HG03175 (cell line): Measurements from ENCODE around the gene ARMC9.
A peak's percentile ranks its signal among the peaks of the same experiment; 100 is the strongest.
"Not testable (repeated sequence)": the region's sequence is repeated elsewhere in the genome, so short reads cannot be mapped to it uniquely, and the experiment has no call there.

Experiments
- ATAC-seq: cut with Tn5 transposase; IDR thresholded peaks from one replicate; pipeline ENCODE4 v1.9.1; 2021; ENCODE audit warnings: mild to moderate bottlenecking, moderate library complexity; ENCODE audit not compliant: unreplicated experiment

ARMC9 gene

GRCh38 chr2:231394211-231395141, 196.0 kb downstream of the ARMC9 start:
- peak; percentile 54 for ATAC-seq

- no peak for ATAC-seq
Observed at GRCh38 chr2:231395188-231396057, 197.0 kb downstream of the ARMC9 start, which contains the start of gene B3GNT7. Gene B3GNT7 (plus strand): TSS chr2:231395710. CDS start chr2:231395804, 94 bp downstream.

- no peak for ATAC-seq
Observed at GRCh38 chr2:231396058-231396821, 197.8 kb downstream of the ARMC9 start.

- no peak for ATAC-seq
Observed at GRCh38 chr2:231397011-231397927, 198.8 kb downstream of the ARMC9 start.

- ATAC-seq: no peak
Observed at GRCh38 chr2:231397928-231398294, 199.5 kb downstream of the ARMC9 start.

- ATAC-seq: no peak
Observed at GRCh38 chr2:231398585-231398984, 200.2 kb downstream of the ARMC9 start.

GRCh38 chr2:231399046-231399852, 200.8 kb downstream of the ARMC9 start:
- no peak for ATAC-seq

GRCh38 chr2:231399853-231400680, 201.6 kb downstream of the ARMC9 start:
- ATAC-seq: no peak

- ATAC-seq: not testable (repeated sequence)
Observed at GRCh38 chr2:231400681-231401080, 202.2 kb downstream of the ARMC9 start.

GRCh38 chr2:231401101-231401500, 202.7 kb downstream of the ARMC9 start:
- ATAC-seq: not testable (repeated sequence)

- ATAC-seq: not testable (repeated sequence)
Observed at GRCh38 chr2:231403421-231404182, 205.2 kb downstream of the ARMC9 start.

- ATAC-seq: not testable (repeated sequence)
Observed at GRCh38 chr2:231404183-231404578, 205.8 kb downstream of the ARMC9 start.

GRCh38 chr2:231405601-231406367, 207.4 kb downstream of the ARMC9 start:
- not testable (repeated sequence) for ATAC-seq

- not testable (repeated sequence) for ATAC-seq
Observed at GRCh38 chr2:231407686-231408085, 209.3 kb downstream of the ARMC9 start.

- ATAC-seq: not testable (repeated sequence)
Observed at GRCh38 chr2:231408304-231408703, 209.9 kb downstream of the ARMC9 start.

GRCh38 chr2:231409776-231410175, 211.3 kb downstream of the ARMC9 start:
- no peak for ATAC-seq
